Spinal cord (tissue), 10 donors: ENCODE measurements around the gene SDHB. TPM values are rescaled to one million over a fixed set of nuclear protein-coding genes. Genes with fewer than 3 reads are reported as not detected.

Source experiments
- DNase-seq, 6 donors: peaks; one replicate each; pipeline versions ENCODE4 v3.0.0 to v3.0.0-alpha.2; 2013 to 2015; ENCODE audit warnings: low spot score in 6 of 6, low read depth in 4 of 6
- H3K27ac ChIP-seq: one replicate; pipeline ENCODE4 v1.5.1; 2013; ENCODE audit warnings: low read depth, low read length, control low read depth
- H3K27me3 ChIP-seq: one replicate; pipeline ENCODE4 v1.6.1; 2013; ENCODE audit warnings: low read length; ENCODE audit not compliant: control insufficient read depth, insufficient read depth
- H3K36me3 ChIP-seq: one replicate; pipeline ENCODE4 v1.6.1; 2013; ENCODE audit warnings: low read length; ENCODE audit not compliant: control insufficient read depth, insufficient read depth
- H3K4me1 ChIP-seq: one replicate; pipeline ENCODE4 v1.6.1; 2013; ENCODE audit warnings: low read length; ENCODE audit not compliant: control insufficient read depth, insufficient read depth
- H3K4me3 ChIP-seq: one replicate; pipeline ENCODE4 v1.5.1; 2013; ENCODE audit warnings: low read depth, low read length, control low read depth
- H3K9me3 ChIP-seq: one replicate; pipeline ENCODE4 v1.6.1; 2013; ENCODE audit warnings: low read length; ENCODE audit not compliant: control insufficient read depth, insufficient read depth
- WGBS: methylation state at CpG from one replicate; pipeline ENCODE4 v1.1.5; 2013; ENCODE audit warnings: missing lambda C conversion rate; ENCODE audit not compliant: insufficient coverage; 5-methylcytosine and 5-hydroxymethylcytosine counted together
- polyA plus RNA-seq, 2 donors: library from polyadenylated mRNA; unstranded; fragments of 120-200 nt; gene quantifications; one replicate each; pipeline ENCODE4 v1.2.1, GENCODE V29; 2013; ENCODE audit not compliant: insufficient read length in 2 of 2
- total RNA-seq, 2 donors: library from RNA; depleted of rRNA in 1 of 2; stranded (reverse); fragments of 120-200 nt in 1 of 2; fragments of >200 nt in 1 of 2; gene quantifications; one replicate each; pipeline versions ENCODE4 v1.2.3 to v1.2.4, GENCODE V29; 2013 to 2014
- donor health status: healthy.

The SDHB gene
- total and polyA plus RNA-seq, 4 donors: 115 to 129 (median 123) TPM

GRCh38 chr1:16969651-16970050 is 84.2 kb downstream of the SDHB start:
- Histone ChIP-seq H3K4me3 (no peak overlapping the region), H3K27me3 (no peaks in the 10 kb centered on the region), H3K9me3 (no peaks in the 10 kb centered on the region), H3K4me1 (peaks cover 32% of the 10 kb centered on the region), H3K36me3 (peaks cover 81% of the 10 kb centered on the region), H3K27ac (no peak overlapping the region)
- DNase-seq: no peak
- WGBS: 83% methylated on average over 10 of the region's 12 CpGs

GRCh38 chr1:16969057-16969611 is 84.7 kb downstream of the SDHB start:
- Histone ChIP-seq H3K27ac (no peak overlapping the region), H3K36me3 (peaks cover 81% of the 10 kb centered on the region), H3K4me3 (no peak overlapping the region), H3K27me3 (no peaks in the 10 kb centered on the region), H3K4me1 (peaks cover 32% of the 10 kb centered on the region), H3K9me3 (no peaks in the 10 kb centered on the region)
- 84% methylated on average over 14 of the region's 14 CpGs for WGBS
- no peak for DNase-seq

Other genes with a start within 250 kb of the SDHB start
- over 10,000 TPM in 1 of 2 donors, 1,000 to 10,000 TPM in 1; 4,182 to 29,651 TPM for gene RNU1-2, start 158.1 kb downstream of the SDHB start, total RNA-seq
- 1 to 10 TPM in 1 of 2 donors, not detected in 1; 1.2 TPM for gene RNU1-2, start 158.1 kb downstream of the SDHB start, polyA plus RNA-seq
- gene CROCC, start 132.1 kb downstream of the SDHB start, total RNA-seq: 10 to 100 TPM; 14.7 to 35.4 TPM
- 10 to 100 TPM; 52.2 to 58.3 TPM for gene CROCC, start 132.1 kb downstream of the SDHB start, polyA plus RNA-seq
- 100 to 1,000 TPM in 1 of 2 donors, 10 to 100 TPM in 1; 18.1 to 168 TPM for gene MFAP2, start 73.4 kb downstream of the SDHB start, total RNA-seq
- gene MFAP2, start 73.4 kb downstream of the SDHB start, polyA plus RNA-seq: 100 to 1,000 TPM in 1 of 2 donors, 10 to 100 TPM in 1; 55.4 to 107 TPM
- 100 to 1,000 TPM in 1 of 2 donors, 10 to 100 TPM in 1; 62.1 to 121 TPM for gene ATP13A2, start 42.1 kb downstream of the SDHB start, total RNA-seq
- 100 to 1,000 TPM; 252 to 308 TPM for gene ATP13A2, start 42.1 kb downstream of the SDHB start, polyA plus RNA-seq
- 10 to 100 TPM in 1 of 2 donors, 1 to 10 TPM in 1; 8.7 to 24.9 TPM for gene PADI2, start 65.4 kb upstream of the SDHB start, total RNA-seq
- 10 to 100 TPM; 29.1 to 32.6 TPM for gene PADI2, start 65.4 kb upstream of the SDHB start, polyA plus RNA-seq
- gene PADI1, start 151.1 kb upstream of the SDHB start, total RNA-seq: under 1 TPM; 0.39 to 0.79 TPM
- gene PADI1, start 151.1 kb upstream of the SDHB start, polyA plus RNA-seq: 1 to 10 TPM; 1.1 TPM
- gene PADI3, start 195.1 kb upstream of the SDHB start, total RNA-seq: not detected
- not detected for gene PADI3, start 195.1 kb upstream of the SDHB start, polyA plus RNA-seq